Prostate gland (tissue), 2 donors: ENCODE results near the gene SERPINH1. TPM values are rescaled to one million over a fixed set of nuclear protein-coding genes. Genes with fewer than 3 reads are reported as not detected.

Source experiments
- DNase-seq: peaks from one replicate; pipeline ENCODE4 v3.0.0-alpha.2; 2019; ENCODE audit warnings: low spot score
- H3K27ac ChIP-seq, 2 donors: fragments of 200-600 bp; sonication (generic); 2 replicates each; pipeline ENCODE4 v1.5.1; 2017 to 2019
- H3K27me3 ChIP-seq: fragments of 200-600 bp; sonication (generic); replicated peaks from 2 replicates; pipeline ENCODE4 v1.5.1; 2019; ENCODE audit not compliant: insufficient read depth
- H3K36me3 ChIP-seq, 2 donors: fragments of 200-600 bp; sonication (generic); 1 replicate in 1 of 2; 2 replicates in 1 of 2; pipeline versions ENCODE4 v1.5.1 to v1.8.1; 2017 to 2019
- H3K4me1 ChIP-seq: fragments of 200-600 bp; sonication (generic); replicated peaks from 2 replicates; pipeline ENCODE4 v1.5.1; 2019
- H3K4me3 ChIP-seq, 2 donors: fragments of 200-600 bp; sonication (generic); 2 replicates each; pipeline ENCODE4 v1.5.1; 2017 to 2019
- H3K9me3 ChIP-seq: fragments of 200-600 bp; sonication (generic); 2 replicates; pipeline ENCODE4 v1.5.1; 2017
- POLR2A ChIP-seq: fragments of 450-650 bp; IDR thresholded peaks from one replicate; pipeline ENCODE4 v1.6.1; 2016; ENCODE audit warnings: antibody characterized with exemption, mild to moderate bottlenecking
- POLR2AphosphoS5 ChIP-seq: sonication (generic); formaldehyde crosslinking; IDR thresholded peaks from one replicate; pipeline ENCODE4 v1.6.1; 2017; ENCODE audit warnings: antibody characterized with exemption
- WGBS: methylation state at CpG from one replicate; pipeline ENCODE4 v1.1.5; 2018; 5-methylcytosine and 5-hydroxymethylcytosine counted together
- intact Hi-C: fragments of 100-400 bp; cut with DNase I; formaldehyde crosslinking; loops from one replicate; pipeline ENCODE4 v1.14.2; 2022
- total RNA-seq, 2 donors: library from RNA; depleted of rRNA; stranded (reverse); fragments of >200 nt; gene quantifications; one replicate each; pipeline ENCODE4 v1.1.0, GENCODE V29; 2016
- TF ChIP-seq, protein P1 (sequence below), 4 experiments: fragments of 200-600 bp in 2 of 4; fragments of 450-650 bp in 2 of 4; sonication (generic) in 2 of 4; IDR thresholded peaks; 1 replicate in 3 of 4; 2 replicates in 1 of 4; pipeline ENCODE4 v1.5.1; 2016 to 2019; ENCODE audit warnings: antibody characterized with exemption in 4 of 4, mild to moderate bottlenecking in 2 of 4, moderate library complexity in 2 of 4

The SERPINH1 gene
- total RNA-seq, 2 donors from 2014 or later, result 123 to 189 TPM

DNA sequence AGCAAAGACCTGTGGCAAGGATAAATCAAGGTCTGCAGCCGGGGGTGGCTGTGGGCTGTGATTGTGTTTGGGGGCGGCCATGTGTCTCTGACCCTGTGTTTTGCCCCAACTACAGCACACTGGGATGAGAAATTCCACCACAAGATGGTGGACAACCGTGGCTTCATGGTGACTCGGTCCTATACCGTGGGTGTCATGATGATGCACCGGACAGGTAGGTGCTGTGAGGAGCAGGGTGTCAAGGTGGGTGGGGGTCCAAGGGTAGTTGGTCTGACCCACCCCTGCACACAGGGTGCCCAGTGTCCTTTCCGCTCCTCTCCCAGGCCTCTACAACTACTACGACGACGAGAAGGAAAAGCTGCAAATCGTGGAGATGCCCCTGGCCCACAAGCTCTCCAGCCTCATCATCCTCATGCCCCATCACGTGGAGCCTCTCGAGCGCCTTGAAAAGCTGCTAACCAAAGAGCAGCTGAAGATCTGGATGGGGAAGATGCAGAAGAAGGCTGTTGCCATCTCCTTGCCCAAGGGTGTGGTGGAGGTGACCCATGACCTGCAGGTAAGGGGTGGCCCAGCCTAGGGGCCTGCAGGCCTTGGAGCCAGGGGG is 6.7 kb downstream of the SERPINH1 start:
- no peak for TF ChIP-seq POLR2A
- TF ChIP-seq, protein P1, sequence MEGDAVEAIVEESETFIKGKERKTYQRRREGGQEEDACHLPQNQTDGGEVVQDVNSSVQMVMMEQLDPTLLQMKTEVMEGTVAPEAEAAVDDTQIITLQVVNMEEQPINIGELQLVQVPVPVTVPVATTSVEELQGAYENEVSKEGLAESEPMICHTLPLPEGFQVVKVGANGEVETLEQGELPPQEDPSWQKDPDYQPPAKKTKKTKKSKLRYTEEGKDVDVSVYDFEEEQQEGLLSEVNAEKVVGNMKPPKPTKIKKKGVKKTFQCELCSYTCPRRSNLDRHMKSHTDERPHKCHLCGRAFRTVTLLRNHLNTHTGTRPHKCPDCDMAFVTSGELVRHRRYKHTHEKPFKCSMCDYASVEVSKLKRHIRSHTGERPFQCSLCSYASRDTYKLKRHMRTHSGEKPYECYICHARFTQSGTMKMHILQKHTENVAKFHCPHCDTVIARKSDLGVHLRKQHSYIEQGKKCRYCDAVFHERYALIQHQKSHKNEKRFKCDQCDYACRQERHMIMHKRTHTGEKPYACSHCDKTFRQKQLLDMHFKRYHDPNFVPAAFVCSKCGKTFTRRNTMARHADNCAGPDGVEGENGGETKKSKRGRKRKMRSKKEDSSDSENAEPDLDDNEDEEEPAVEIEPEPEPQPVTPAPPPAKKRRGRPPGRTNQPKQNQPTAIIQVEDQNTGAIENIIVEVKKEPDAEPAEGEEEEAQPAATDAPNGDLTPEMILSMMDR (IDR thresholded peaks at IDR 0.05), result no peak
- no peak for TF ChIP-seq POLR2AphosphoS5
- Histone ChIP-seq H3K9me3 (no peaks in the 10 kb centered on the region), H3K4me3 (no peak overlapping the region), H3K36me3 (peaks cover 19 to 46% of the 10 kb centered on the region in 2 donors), H3K27me3 (no peaks in the 10 kb centered on the region), H3K4me1 (peaks cover 21% of the 10 kb centered on the region), H3K27ac (no peak overlapping the region)
- no peak for DNase-seq
- 88% methylated on average over 14 of the region's 14 CpGs for WGBS
- intact Hi-C loops, result no loop called here

DNA sequence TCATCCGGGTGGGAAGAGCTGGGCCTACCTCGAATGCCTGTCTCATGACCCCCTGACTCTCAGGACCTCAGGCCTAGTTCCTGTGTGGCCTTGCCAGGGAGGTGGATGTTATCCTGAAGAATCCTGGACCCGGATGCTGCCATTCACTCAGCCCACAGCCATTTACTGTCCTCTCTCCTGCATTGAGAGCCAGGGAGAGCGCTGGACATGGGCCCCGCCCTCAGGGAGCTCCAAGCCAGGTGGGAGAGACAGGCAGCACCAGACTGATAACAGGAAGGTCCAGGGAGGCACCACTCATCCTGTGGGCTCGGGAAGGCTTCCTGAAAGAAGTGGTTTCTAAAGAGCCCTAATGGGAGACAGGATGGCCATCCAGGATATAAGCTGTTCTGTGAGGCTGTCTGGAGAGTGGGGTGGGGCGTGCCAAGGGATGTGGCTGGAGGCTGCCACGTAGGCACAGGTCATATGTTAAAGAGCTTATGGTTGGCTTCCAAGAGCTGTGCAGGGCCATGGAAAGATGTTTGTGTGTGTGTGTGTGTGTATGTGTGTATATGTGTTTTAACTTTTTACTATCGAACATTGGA is 8.6 kb downstream of the SERPINH1 start:
- peaks cover 5% of the 10 kb centered on the region for H3K4me1 ChIP-seq
- intact Hi-C loops, result no loop called here
- DNase-seq, result no peak
- H3K4me3 ChIP-seq, result no peak overlapping the region
- no peaks in the 10 kb centered on the region for H3K27me3 ChIP-seq
- no peak for TF ChIP-seq POLR2AphosphoS5
- TF ChIP-seq, protein P1 (IDR thresholded peaks at IDR 0.05), result no peak
- no peaks in the 10 kb centered on the region for H3K9me3 ChIP-seq
- H3K36me3 ChIP-seq, result peaks cover 19 to 46% of the 10 kb centered on the region in 2 donors
- 60% methylated on average over 9 of the region's 9 CpGs for WGBS
- H3K27ac ChIP-seq, result no peak overlapping the region

DNA sequence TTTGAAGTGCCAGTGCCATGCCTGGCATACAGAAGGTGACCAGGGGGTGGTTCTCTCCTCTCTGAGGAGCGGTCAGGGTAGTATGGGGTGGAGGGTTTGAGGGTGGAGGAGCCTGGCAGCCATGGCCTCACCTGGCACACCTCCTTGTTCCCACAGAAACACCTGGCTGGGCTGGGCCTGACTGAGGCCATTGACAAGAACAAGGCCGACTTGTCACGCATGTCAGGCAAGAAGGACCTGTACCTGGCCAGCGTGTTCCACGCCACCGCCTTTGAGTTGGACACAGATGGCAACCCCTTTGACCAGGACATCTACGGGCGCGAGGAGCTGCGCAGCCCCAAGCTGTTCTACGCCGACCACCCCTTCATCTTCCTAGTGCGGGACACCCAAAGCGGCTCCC is 9.6 kb downstream of the SERPINH1 start:
- TF ChIP-seq, protein P1 (IDR thresholded peaks at IDR 0.05), result no peak
- no peak for TF ChIP-seq POLR2AphosphoS5
- TF ChIP-seq POLR2A, result no peak

DNA sequence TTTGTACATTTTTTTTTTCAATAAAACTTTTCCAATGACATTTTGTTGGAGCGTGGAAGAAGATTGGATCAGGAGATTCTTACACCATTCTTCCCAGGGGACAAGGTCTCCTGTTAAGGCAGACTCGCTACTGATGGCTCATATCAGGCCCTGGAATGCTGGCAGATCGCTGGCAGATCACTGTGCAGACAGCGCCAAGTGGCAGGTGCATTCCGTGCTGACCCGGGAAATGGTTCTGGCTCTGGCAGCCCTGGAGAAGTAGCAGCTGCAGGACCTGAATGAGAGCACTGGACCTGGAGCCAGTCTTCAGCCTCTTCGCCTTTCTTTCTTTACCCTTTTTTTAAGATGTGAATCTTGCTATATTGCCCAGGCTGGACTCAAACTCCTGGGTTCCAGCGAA is 10.7 kb downstream of the SERPINH1 start:
- H3K27me3 ChIP-seq, result no peaks in the 10 kb centered on the region
- no peak for DNase-seq

More for the DNA sequence above, 9.6 kb downstream of the SERPINH1 start:
- intact Hi-C loops, result no loop called here
- Histone ChIP-seq H3K36me3 (peaks cover 19 to 46% of the 10 kb centered on the region in 2 donors), H3K9me3 (no peaks in the 10 kb centered on the region), H3K4me1 (no peaks in the 10 kb centered on the region), H3K27ac (no peak overlapping the region), H3K4me3 (no peak overlapping the region), H3K27me3 (no peaks in the 10 kb centered on the region)
- no peak for DNase-seq
- WGBS, result 93% methylated on average over 12 of the region's 14 CpGs

More for the DNA sequence above, 10.7 kb downstream of the SERPINH1 start:
- TF ChIP-seq POLR2A (no peak), POLR2AphosphoS5 (no peak)
- TF ChIP-seq, protein P1 (IDR thresholded peaks at IDR 0.05), result no peak
- 65% methylated on average over 8 of the region's 8 CpGs for WGBS
- Histone ChIP-seq H3K27ac (no peak overlapping the region), H3K4me1 (no peaks in the 10 kb centered on the region), H3K9me3 (no peaks in the 10 kb centered on the region), H3K4me3 (no peak overlapping the region), H3K36me3 (peaks cover 14 to 43% of the 10 kb centered on the region in 2 donors)
- intact Hi-C loops, result no loop called here
